Neural cell (in vitro differentiated cells): Measurements from ENCODE around the gene LBH. TPM values are rescaled to one million over a fixed set of nuclear protein-coding genes. Genes with fewer than 3 reads are reported as not detected.

Experiments
- H2AFZ ChIP-seq: fragments of 200-600, 300-800 bp; sonication (generic), shearing (Covaris generic); 2 replicates; pipeline ENCODE4 v1.6.0; 2014; ENCODE audit warnings: low read depth, mild to moderate bottlenecking, antibody characterized with exemption, low read length, moderate library complexity
- H3F3A ChIP-seq: fragments of 200-600 bp; shearing (Covaris generic); 2 replicates; pipeline ENCODE4 v1.6.1; 2016; ENCODE audit warnings: mild to moderate bottlenecking, moderate library complexity, mixed read lengths, antibody characterized with exemption, low read length; ENCODE audit not compliant: insufficient read depth, poor library complexity, severe bottlenecking
- H3K27ac ChIP-seq: fragments of 200-600, 300-800 bp; sonication (generic), shearing (Covaris generic); 2 replicates; pipeline ENCODE4 v1.5.1; 2014; ENCODE audit warnings: mild to moderate bottlenecking, low read length, moderate library complexity
- H3K27me3 ChIP-seq: fragments of 300-800, 200-600 bp; sonication (generic), shearing (Covaris generic); 2 replicates; pipeline ENCODE4 v1.6.0; 2014; ENCODE audit warnings: mild to moderate bottlenecking, low read depth, low read length, moderate library complexity; ENCODE audit not compliant: insufficient read depth
- H3K36me3 ChIP-seq: fragments of 300-800, 200-600 bp; sonication (generic), shearing (Covaris generic); 2 replicates; pipeline ENCODE4 v1.5.1; 2014; ENCODE audit warnings: mild to moderate bottlenecking, antibody characterized with exemption, low read length, moderate library complexity; ENCODE audit not compliant: insufficient read depth
- H3K4me2 ChIP-seq: fragments of 300-800, 200-600 bp; sonication (generic), shearing (Covaris generic); 2 replicates; pipeline ENCODE4 v1.6.0; 2014; ENCODE audit warnings: mild to moderate bottlenecking, low read length
- H3K4me3 ChIP-seq: fragments of 300-800, 200-600 bp; sonication (generic), shearing (Covaris generic); 2 replicates; pipeline ENCODE4 v1.5.1; 2014; ENCODE audit warnings: mild to moderate bottlenecking, low read length, moderate library complexity
- H3K79me2 ChIP-seq: fragments of 200-600 bp; shearing (Covaris generic); replicated peaks from 2 replicates; pipeline ENCODE4 v1.6.0; 2014; ENCODE audit warnings: mild to moderate bottlenecking, low read length, moderate library complexity; ENCODE audit not compliant: insufficient read depth
- H3K9ac ChIP-seq: fragments of 300-800, 200-600 bp; sonication (generic), shearing (Covaris generic); 2 replicates; pipeline ENCODE4 v1.6.1; 2016; ENCODE audit warnings: mild to moderate bottlenecking, low read length, mixed read lengths
- H3K9me2 ChIP-seq: fragments of 200-600 bp; shearing (Covaris generic); 2 replicates; pipeline ENCODE4 v1.6.1; 2016; ENCODE audit warnings: mild to moderate bottlenecking, low read length, mixed read lengths; ENCODE audit not compliant: insufficient read depth
- H3K9me3 ChIP-seq: fragments of 200-600, 300-800 bp; sonication (generic), shearing (Covaris generic); 2 replicates; pipeline ENCODE4 v1.6.1; 2016; ENCODE audit warnings: mild to moderate bottlenecking, mixed run types, low read length, moderate library complexity, mixed read lengths
- H4K20me1 ChIP-seq: fragments of 200-600 bp; shearing (Covaris generic); 2 replicates; pipeline ENCODE4 v1.6.1; 2016; ENCODE audit warnings: mild to moderate bottlenecking, mixed run types; ENCODE audit not compliant: insufficient read depth
- EP300 ChIP-seq: fragments of 450-650 bp; conservative IDR thresholded peaks from 2 replicates; pipeline ENCODE4 v1.6.1; 2014; ENCODE audit warnings: antibody characterized with exemption, mild to moderate bottlenecking, moderate library complexity; ENCODE audit not compliant: poor library complexity, severe bottlenecking
- EZH2 ChIP-seq: fragments of 200-600, 300-800 bp; shearing (Covaris generic), sonication (generic); IDR thresholded peaks from 2 replicates; pipeline ENCODE4 v1.6.1; 2014; ENCODE audit warnings: antibody characterized with exemption, low read length, borderline replicate concordance, mild to moderate bottlenecking; ENCODE audit not compliant: insufficient read depth, poor library complexity, severe bottlenecking
- MXI1 ChIP-seq: fragments of 450-650 bp; conservative IDR thresholded peaks from 2 replicates; pipeline ENCODE4 v1.6.1; 2014; ENCODE audit warnings: antibody characterized with exemption, mild to moderate bottlenecking; ENCODE audit not compliant: poor library complexity, severe bottlenecking
- POLR2AphosphoS5 ChIP-seq: IDR thresholded peaks from 2 replicates; pipeline ENCODE4 v1.6.1; 2012
- RAD21 ChIP-seq: fragments of 450-650 bp; conservative IDR thresholded peaks from 2 replicates; pipeline ENCODE4 v1.6.1; 2014; ENCODE audit warnings: antibody characterized with exemption, mild to moderate bottlenecking, moderate library complexity
- SMC3 ChIP-seq: fragments of 450-650 bp; conservative IDR thresholded peaks from 2 replicates; pipeline ENCODE4 v1.6.1; 2014; ENCODE audit warnings: antibody characterized with exemption, mild to moderate bottlenecking, moderate library complexity; ENCODE audit not compliant: poor library complexity
- TAF1 ChIP-seq: IDR thresholded peaks from 2 replicates; pipeline ENCODE4 v1.6.1; 2012; ENCODE audit warnings: low read depth
- polyA plus RNA-seq: library from polyadenylated mRNA; depleted of rRNA; stranded (reverse); fragments of >200 nt; gene quantifications from 2 replicates; pipeline ENCODE4 v1.2.3, GENCODE V29; 2014
- TF ChIP-seq, protein P1 (sequence below): IDR thresholded peaks from 2 replicates; pipeline ENCODE4 v1.6.1; 2012; ENCODE audit warnings: borderline replicate concordance
- TF ChIP-seq, protein P2 (sequence below): fragments of 450-650 bp; IDR thresholded peaks from 2 replicates; pipeline ENCODE4 v1.5.1; 2014; ENCODE audit warnings: antibody characterized with exemption, mild to moderate bottlenecking, moderate library complexity; ENCODE audit not compliant: poor library complexity, severe bottlenecking

LBH gene
- polyA plus RNA-seq, 1 donor from 2014 or later: 345 TPM

DNA sequence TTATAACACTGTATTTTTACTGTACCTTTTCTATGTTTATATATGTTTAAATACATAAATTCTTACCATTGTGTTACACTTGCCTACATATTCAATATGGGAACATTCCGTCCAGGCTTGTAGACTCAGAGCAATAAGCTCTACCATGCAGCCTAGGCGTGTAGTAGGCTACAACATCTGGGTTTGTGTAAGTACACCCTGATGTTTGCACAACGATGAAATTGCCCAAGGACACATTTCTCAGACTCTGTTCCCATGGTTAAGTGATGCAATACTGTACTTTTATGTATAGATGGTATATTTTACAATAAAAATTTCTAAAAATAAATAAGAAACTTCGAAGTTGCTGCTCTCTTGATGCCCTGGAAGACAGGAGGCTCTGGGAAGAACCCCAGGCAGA lies 46.2 kb upstream of the LBH start:
- Histone ChIP-seq H3K4me3 (no peak overlapping the region), H3K9me2 (no peaks in the 10 kb centered on the region), H3K9me3 (no peaks in the 10 kb centered on the region), H3K27ac (no peak overlapping the region), H3K36me3 (no peaks in the 10 kb centered on the region), H2AFZ (no peak overlapping the region), H3K27me3 (no peaks in the 10 kb centered on the region), H4K20me1 (no peaks in the 10 kb centered on the region), H3F3A (no peaks in the 10 kb centered on the region), H3K9ac (no peak overlapping the region), H3K79me2 (no peaks in the 10 kb centered on the region), H3K4me2 (no peak overlapping the region)
- TF ChIP-seq, protein P1, sequence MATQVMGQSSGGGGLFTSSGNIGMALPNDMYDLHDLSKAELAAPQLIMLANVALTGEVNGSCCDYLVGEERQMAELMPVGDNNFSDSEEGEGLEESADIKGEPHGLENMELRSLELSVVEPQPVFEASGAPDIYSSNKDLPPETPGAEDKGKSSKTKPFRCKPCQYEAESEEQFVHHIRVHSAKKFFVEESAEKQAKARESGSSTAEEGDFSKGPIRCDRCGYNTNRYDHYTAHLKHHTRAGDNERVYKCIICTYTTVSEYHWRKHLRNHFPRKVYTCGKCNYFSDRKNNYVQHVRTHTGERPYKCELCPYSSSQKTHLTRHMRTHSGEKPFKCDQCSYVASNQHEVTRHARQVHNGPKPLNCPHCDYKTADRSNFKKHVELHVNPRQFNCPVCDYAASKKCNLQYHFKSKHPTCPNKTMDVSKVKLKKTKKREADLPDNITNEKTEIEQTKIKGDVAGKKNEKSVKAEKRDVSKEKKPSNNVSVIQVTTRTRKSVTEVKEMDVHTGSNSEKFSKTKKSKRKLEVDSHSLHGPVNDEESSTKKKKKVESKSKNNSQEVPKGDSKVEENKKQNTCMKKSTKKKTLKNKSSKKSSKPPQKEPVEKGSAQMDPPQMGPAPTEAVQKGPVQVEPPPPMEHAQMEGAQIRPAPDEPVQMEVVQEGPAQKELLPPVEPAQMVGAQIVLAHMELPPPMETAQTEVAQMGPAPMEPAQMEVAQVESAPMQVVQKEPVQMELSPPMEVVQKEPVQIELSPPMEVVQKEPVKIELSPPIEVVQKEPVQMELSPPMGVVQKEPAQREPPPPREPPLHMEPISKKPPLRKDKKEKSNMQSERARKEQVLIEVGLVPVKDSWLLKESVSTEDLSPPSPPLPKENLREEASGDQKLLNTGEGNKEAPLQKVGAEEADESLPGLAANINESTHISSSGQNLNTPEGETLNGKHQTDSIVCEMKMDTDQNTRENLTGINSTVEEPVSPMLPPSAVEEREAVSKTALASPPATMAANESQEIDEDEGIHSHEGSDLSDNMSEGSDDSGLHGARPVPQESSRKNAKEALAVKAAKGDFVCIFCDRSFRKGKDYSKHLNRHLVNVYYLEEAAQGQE: no peak
- TF ChIP-seq TAF1 (no peak), EP300 (no peak)

DNA sequence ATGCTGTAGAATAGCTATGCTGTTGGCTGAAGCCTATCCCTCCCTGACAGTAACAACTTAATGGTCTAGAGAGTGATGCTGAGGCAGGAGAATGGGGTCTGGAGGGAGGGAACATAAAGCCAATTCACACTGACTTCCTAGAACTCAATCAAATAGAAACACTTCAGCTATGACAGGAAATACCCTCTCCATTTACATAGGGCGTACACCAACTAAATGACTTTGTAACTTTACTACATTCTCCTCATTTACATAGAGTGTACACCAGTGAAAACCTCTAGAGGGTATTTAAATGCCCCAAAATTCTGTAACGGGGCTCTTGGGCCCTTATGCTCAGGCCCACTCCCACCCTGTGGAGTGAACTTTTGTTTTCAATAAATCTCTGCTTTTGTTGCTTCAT lies 43.0 kb upstream of the LBH start:
- no peaks in the 10 kb centered on the region for H3K79me2 ChIP-seq
- H2AFZ ChIP-seq: no peak overlapping the region
- H3K9me2 ChIP-seq: no peaks in the 10 kb centered on the region
- H3K27me3 ChIP-seq: no peaks in the 10 kb centered on the region
- no peaks in the 10 kb centered on the region for H3K36me3 ChIP-seq
- no peaks in the 10 kb centered on the region for H3K9me3 ChIP-seq
- TF ChIP-seq, protein P1: no peak
- TF ChIP-seq POLR2AphosphoS5: no peak
- TF ChIP-seq, protein P2, sequence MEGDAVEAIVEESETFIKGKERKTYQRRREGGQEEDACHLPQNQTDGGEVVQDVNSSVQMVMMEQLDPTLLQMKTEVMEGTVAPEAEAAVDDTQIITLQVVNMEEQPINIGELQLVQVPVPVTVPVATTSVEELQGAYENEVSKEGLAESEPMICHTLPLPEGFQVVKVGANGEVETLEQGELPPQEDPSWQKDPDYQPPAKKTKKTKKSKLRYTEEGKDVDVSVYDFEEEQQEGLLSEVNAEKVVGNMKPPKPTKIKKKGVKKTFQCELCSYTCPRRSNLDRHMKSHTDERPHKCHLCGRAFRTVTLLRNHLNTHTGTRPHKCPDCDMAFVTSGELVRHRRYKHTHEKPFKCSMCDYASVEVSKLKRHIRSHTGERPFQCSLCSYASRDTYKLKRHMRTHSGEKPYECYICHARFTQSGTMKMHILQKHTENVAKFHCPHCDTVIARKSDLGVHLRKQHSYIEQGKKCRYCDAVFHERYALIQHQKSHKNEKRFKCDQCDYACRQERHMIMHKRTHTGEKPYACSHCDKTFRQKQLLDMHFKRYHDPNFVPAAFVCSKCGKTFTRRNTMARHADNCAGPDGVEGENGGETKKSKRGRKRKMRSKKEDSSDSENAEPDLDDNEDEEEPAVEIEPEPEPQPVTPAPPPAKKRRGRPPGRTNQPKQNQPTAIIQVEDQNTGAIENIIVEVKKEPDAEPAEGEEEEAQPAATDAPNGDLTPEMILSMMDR: no peak
- no peak for TF ChIP-seq TAF1
- no peak for TF ChIP-seq RAD21
- no peak for TF ChIP-seq EP300
- TF ChIP-seq EZH2: no peak
- TF ChIP-seq MXI1: no peak
- TF ChIP-seq SMC3: no peak
- H3F3A ChIP-seq: no peaks in the 10 kb centered on the region
- H3K9ac ChIP-seq: no peak overlapping the region
- no peak overlapping the region for H3K27ac ChIP-seq
- no peak overlapping the region for H3K4me2 ChIP-seq
- no peaks in the 10 kb centered on the region for H4K20me1 ChIP-seq
- H3K4me3 ChIP-seq: no peak overlapping the region
